Measurements from ENCODE around the gene NCOA6.

- TF ChIP-seq POLR2A (IDR thresholded peaks at IDR 0.05; ENCODE audit: low read length) (no peak), GATA1 (IDR thresholded peaks at IDR 0.05; ENCODE audit: low read depth, low read length) (no peak)
Measured at GRCh38 chr20:34750484-34750883, 75.0 kb downstream of the NCOA6 start.
